NCI-H2107 (cell line): Measurements from ENCODE around the gene ANKRD65.
"Not testable (repeated sequence)": the region's sequence is repeated elsewhere in the genome, so short reads cannot be mapped to it uniquely, and the experiment has no call there.

Experiments used
- DNase-seq: peaks from one replicate; lab custom pipeline; 2025; lab: John Stamatoyannopoulos, UW

The ANKRD65 gene

DNA sequence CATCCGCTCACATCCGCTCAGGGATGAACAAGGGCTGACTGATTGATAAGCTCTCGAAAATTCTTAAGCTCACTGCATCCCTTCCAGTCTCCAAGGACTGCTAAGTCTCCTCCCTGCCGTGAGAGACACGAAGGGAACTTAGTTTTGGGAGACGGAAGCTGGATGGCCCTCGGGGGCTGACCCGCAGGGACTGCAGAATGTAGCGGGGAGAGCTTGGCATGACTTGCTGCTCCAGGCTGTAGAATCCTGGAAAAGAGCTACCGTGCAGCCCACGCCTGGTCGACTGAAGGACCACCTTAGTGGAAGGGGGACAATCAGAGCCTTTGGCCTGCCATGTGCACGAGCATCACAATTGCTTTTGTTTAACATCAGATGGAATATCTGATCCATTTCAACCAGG lies 5.3 kb downstream of the ANKRD65 start:
- no peak for DNase-seq

DNA sequence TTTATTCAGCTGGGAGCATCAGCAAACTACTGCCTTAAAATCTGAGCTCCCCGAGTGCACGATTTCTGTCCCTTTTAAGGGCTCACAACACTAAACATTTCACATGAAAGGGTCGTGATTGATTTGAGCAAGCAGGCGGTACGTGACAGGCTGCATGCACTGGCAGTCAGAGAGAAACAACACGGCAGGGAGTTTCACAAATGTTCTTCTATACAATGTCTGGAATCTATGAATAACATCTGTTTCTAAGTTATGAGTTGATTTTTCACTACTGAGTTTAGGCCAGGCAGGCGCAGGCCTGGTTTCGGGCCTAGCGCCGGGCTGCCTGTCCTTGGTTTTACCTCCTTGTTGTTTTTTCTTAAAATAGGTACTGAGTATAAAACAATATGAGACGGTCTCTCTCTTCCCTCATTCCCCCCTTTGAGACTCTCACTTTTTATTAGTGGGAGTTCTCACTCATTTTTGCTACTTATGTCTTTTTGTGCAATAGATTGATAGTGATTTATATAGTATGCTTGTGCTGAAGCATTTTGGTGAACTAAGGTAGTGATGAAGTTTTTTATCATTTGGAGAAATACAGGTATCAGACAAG lies 8.7 kb downstream of the ANKRD65 start:
- not testable (repeated sequence) for DNase-seq

DNA sequence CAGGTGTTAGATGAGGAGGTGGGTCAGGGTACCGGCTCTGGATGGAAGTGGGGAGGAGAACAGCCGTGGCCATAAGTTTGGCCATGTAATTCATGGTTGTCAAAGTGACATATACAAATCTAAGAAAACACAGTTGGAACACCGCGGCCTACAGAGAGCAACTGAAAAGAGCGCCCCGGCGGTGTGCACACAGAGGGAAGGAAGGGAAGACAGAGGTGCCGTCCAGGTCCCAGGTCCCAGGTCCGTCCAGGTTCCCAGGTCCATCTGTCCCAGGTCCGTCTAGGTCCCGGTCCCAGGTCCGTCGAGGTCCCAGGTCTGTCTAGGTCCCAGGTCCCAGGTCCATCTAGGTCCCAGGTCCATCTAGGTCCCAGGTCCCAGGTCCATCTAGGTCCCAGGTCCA lies 9.4 kb downstream of the ANKRD65 start:
- no peak for DNase-seq

DNA sequence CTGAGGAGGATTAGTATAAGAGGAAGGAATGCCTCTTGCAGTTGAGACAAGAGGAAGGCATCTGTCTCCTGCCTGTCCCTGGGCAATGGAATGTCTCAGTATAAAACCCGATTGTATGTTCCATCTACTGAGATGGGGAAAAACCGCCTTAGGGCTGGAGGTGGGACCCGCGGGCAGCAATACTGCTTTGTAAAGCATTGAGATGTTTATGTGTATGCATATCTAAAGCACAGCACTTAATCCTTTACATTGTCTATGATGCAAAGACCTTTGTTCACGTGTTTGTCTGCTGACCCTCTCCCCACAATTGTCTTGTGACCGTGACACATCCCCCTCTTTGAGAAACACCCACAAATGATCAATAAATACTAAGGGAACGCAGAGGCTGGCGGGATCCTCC lies 10.8 kb downstream of the ANKRD65 start:
- not testable (repeated sequence) for DNase-seq

DNA sequence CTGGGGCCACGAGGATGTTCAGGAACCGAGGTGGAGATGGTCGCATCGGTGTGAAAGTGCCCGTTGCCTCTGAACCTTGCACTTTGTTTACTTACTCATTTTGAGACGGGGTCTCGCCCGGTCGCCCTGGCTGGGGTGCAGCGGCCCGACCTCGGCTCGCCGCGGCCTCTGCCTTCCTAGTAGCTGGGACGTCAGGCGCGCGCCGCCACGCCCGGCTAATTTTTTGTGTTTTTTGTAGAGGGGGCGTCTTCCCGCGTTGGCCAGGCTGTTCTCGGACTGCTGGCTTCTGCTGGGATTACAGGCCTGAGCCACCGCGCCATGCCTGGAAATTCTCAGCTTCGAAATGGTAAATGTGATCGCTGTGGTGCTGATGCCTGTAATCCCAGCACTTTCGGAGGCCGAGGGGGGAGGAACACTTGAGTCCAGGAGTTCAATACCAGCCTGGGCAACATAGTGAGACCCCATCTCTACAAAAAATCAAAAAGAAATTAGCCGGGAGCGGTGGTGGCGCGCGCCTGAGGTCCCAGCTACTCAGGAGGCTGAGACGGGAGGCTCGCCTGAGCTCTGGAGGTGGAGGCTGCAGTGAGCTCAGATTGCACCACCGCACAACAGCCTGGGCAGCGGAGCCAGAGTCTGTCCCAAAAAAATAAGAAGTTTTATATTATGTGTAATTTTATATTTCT lies 13.3 kb downstream of the ANKRD65 start:
- no peak for DNase-seq

DNA sequence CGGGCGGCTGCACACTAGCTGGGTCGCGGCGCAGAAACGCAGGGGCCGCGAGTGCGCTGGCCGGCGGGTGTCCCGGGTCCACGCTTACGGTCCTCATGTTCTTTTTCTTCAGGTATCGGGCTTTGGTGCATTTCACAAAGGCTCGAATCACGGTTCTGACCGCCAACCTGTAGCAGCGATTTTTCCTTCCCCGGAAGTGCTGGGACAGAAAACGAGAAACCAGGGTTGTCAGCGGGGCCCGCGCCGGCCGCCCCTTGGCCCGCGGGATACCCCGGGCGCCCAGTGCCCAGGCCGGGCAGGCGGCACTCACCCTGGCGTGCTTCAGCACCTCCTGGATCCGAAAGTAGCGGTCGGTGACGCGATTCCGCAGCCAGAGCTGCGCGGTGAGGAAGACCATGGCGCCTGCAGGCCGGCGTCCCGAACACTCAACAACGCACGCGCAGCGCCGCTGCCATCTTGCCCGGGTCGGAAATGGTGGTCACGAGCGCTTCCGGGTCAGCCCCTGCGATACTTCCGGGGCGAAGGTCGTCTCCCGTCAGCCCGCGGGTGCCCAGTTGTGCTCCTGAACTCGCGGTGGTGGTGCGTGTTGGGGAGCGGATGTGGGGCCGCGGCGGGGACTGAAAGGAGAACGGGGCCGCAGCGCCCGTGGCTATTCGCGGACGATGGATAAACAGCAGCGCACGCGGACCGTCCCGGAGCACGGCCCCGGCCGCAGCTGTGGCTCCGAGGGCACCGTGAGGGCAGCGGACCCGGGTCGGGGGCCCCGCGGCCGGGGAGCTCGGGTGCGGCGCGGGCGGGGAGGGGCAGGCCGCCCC lies 14.0 kb downstream of the ANKRD65 start, which contains the start of gene MRPL20:
Gene MRPL20 (minus strand): TSS at position 473 of the 815 bp plus-strand sequence. CDS start 76 bp downstream, at position 397.
- peak; percentile 21 for DNase-seq

DNA sequence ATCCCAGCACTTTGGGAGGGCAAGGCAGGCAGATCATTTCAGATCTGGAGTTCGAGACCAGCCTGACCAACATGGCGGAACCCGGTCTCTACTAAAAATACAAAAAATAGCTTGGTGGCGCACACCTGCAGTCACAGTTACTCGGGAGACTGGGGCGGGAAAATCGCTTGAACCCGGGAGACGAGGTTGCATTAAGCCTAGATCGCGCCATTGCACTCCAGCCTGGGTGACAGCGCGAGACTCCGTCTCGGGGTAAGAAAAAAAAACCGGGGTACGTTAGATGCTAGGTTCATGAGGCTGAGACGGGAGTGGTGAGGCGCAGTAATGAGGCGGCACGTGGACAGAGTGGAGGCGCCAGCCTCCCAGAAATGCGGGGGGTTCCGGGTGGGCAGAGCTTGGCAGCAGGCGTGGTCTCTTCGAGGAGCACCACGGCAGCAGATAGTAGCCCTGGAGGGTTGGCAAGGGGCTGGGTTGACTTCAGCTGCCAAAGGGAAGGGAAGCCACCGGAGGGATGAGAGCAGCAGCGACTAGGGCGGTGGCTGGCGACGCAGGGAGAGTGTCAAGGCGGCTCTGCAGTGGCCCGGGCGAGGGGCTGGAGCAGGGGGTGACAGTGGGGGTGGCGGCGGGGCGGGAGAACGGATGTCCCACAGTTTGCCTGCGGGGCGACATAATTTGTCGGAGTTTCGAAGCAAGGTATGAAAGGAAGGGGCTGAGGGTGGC lies 14.8 kb downstream of the ANKRD65 start:
- DNase-seq: no peak

DNA sequence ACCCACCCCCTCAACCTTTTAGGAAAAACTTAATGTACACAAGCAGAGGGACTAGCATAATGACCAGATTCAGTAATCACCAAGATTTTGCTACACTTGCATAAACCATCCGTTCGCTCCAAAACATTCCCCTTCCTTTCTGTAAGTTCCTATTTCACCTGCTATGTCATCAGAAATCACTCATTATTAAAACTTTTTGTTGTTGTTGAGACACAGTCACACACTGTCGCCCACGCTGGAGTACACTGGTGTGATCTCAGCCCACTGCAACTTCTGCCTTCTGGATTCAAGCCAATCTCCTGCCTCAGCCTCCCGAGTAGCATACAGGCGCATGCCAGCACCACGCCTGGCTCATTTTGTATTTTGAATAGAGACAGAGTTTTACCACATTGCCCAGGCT lies 17.4 kb downstream of the ANKRD65 start:
- DNase-seq: no peak

DNA sequence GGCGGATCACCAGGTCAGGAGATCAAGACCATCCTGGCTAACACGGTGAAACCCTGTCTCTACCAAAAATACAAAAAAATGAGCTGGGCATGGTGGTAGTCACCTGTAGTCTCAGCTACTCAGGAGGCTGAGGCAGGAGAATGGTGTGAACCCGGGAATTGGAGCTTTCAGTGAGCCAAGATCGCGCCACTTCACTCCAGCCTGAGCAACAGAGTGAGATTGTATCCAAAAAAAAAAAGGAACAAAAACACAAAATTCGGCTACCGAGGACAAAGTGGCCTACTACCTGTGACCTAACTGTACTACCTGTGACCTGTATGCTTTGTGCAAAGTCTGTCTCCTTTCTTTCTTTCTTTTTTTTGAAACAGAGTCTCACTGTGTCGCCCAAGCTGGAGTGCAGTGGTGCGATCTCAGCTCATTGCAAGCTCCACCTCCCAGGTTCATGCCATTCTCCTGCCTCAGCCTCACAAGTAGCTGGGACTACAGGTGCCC lies 18.1 kb downstream of the ANKRD65 start:
- DNase-seq: not testable (repeated sequence)

DNA sequence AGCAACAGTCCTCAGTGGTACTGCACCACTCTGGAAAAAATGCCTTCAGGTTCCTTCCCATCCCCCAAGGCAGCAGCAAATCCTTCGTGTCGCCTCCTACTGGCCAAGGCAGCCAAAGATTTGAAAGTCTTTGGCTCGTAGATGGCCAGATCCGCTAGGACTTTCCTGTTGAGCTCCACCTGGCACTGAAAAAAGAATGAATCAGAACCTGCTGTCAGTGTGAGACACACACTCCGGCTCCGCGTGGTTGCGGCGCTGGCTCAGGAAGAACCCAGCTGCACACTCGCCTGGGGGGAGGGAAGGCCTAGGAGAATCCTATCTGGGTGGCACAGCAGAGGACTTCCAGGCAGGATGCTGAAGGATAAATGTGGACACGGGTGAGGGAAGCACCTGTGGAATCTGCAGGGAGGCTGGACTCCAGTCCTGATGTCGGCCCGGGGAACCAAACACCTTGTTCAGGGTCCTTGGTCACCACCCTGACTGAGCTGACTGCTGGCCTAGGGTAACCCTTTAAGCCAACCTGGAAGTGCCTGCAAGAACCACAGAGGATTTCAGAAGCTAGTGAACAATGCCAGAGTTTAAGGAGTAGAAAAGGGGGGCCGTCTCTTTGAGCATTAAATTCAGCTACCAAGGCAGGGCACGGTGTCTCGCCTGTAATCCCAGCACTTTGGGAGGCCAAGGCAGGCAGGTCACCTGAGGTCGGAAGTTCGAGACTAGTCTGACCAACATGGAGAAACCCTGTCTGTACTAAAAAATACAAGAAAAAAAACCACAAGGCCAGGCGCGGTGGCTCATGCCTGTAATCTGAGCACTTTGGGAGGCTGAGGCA lies 18.8 kb downstream of the ANKRD65 start:
- DNase-seq: no peak

DNA sequence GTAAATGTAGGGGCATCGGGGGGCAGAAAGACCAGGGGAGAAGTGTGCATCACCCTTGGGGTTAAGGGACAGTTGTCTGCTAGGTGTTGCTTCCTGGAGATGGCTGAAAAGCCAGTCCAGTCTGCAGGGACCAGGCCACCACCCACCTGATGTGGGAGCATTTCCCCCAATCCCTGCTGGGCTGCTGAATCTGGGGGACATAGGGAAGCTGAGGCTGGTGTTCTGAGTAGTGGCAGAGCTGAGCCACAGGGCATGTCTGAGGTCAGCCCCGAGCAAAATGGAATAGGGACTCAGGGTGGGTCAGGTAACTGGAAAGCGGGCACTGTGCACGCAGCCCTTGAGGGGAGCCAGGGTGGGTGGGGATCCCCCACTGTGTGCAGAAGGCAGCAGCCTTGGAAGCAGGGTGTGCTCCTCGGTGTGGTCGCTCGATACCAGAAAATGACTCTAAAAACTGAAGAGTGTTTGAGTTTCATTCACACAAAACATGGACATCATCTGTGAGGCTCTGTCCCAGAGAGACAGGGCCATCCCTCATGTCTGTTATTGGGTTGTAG lies 19.5 kb downstream of the ANKRD65 start:
- no peak for DNase-seq

DNA sequence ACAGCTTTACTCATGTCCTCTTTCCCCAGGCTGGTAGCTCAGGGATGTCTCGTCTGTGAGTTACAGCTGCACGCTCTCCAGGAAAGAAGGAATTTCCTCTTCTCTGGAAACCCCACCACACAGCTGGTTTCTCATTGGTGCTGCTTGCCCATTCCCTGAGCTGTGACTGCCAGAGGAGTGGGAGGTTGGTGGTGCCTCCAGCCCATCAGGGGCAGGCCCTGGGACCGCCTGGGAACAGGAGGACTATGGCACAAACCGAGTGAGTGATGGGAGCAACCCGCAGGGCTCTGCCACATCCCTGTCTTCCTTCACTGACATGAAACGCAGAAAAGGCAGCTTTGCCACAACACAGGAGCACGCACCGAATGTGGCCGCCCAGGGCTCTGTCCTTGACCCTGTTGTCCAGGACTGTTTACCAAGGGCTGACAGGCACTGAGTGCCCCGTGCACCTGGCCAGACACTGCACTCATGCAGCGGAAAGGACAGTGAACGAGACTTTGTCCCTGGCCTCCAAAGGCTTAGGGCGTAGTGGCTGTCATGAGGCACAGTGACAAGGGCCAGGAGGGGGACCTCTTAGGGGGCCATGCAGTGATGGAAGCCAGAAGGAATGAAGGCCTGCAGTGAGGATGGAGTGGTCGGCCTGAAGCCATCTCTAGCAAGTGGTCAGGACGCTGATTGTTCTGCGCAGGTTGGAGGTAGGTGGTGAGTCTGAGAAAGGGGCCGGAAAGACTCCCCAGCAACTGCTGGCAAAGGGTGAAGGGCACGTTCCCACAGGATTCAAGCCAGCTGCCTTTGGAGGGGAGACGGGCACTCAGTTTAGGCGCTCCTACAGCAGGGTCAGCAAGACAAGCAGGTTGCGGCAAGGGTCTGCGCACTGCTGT lies 20.3 kb downstream of the ANKRD65 start:
- no peak for DNase-seq

DNA sequence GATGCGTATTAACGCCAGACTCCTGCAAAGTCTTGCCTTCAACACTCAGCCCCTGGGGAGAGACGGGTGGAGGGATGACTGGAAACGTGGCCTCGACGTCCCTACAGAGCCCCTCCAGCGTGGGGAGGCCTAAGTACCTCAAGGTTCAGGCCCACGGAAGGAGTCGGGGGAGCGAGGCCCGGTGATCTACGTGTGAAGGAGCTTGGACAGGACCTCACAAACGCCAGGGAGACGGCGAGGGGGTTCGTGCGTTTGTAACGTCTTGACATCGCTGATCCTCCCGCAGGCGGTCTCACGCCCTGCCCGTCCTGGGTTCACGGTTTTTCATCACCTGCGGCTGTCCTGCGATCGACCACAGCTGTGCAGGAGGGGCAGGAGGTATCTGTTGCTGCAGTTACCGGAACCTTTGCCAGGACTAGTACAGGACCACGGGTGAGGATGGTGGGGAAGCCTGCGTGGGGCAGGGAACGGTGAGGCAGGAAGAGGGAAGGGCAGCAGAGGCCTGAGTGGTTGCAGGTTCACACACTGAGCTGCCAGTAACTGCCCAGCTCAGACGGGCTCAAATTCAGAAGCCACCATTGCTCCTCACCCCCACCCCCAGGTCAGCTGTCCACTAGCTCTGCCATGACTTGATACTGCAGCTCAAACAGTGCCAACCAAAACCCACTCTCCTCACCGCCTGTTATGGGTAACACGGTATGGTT lies 21.1 kb downstream of the ANKRD65 start:
- no peak for DNase-seq

DNA sequence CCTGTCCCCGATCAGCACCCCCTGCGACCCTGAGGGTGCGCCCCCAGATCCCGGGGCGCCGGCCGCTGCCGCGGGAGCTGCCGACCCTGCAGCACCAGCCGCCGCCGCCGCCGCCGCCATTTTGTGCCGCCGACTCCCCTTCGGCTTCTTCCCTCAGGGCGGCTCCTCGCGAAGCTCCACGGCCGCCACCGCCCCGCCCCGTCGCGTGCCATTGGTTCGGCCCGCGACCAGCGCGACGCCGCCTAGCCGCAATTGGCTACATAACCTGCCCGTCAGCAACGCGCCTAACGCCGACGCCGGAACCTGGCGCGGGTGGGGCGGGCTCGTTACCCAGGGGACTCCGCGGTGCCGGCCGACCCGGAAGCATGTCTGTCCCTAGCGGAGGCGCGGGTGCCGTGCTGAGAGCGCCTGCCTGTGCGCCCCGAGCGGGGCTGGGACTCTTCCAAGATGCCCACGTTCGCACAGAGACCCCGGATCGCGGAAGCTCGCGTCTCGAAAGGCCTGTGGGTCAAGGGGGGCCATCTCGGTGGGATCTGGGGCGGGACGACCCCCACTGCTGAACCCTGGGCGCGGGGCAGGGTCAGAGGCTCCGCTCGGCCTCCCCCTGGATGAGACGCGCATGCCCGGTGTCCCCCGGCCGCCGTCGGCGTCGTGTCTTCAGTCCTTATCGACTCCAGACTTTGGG lies 21.7 kb downstream of the ANKRD65 start, which contains the start of gene CCNL2:
Gene CCNL2 (minus strand): TSS at position 149 of the 685 bp plus-strand sequence. CDS start 29 bp downstream, at position 120.
- peak; percentile 14 for DNase-seq

DNA sequence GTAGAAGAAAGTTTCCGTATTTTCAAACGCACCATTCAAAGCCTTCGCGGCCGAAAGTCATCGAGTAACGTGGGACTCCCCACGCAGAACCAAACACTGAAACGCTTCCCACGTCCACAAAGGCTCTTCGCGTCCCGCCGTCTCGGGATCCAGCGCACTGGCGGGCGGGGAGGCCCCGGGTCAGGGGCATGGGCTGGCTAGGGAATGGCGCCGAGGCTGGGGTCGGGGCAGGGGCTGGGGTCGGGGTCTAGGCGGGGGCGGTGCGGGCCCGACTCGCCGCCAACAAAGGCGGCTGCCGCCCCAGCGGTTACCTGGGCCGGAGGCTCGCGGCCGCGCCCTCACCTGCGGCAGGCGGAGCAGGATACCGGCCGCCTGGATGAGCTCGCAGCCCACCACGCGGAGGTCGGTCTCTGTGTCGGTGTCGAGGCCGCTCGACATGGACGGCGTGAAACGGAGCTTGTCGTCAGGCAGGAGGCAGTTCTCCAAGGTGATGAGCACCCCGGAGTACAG lies 22.3 kb downstream of the ANKRD65 start:
- no peak for DNase-seq

DNA sequence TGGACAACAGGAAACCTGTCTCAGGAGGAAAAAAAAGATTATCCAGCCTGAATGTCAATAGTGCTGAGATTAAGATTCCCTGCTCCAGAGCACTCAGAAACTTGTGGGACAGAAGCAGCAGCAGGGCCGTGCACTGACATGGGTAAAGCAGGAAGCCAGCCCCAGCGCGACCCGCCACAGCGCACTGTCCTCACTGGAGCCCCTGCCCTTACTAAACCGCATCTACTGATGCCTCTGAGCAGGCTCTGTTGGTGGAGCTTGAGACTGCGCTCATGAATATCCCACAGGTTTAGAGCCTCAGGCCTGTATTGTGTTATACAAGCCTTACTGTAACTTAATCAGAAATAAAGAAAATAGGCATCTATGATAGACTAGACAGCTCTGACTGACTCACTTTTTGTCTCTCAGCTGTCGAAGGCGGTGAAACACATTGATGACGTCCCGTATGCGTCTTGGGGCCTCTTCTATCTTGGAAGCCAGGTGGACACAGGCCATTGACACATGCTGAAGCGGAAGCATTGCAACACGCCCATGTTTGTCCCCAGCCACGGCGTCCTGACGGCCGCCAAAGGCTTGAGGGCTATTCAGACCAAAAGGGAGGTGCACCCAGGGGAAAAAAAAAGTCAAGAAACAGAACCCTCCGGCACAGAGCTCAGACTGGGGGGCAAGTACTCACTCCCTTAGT lies 23.1 kb downstream of the ANKRD65 start:
- no peak for DNase-seq

DNA sequence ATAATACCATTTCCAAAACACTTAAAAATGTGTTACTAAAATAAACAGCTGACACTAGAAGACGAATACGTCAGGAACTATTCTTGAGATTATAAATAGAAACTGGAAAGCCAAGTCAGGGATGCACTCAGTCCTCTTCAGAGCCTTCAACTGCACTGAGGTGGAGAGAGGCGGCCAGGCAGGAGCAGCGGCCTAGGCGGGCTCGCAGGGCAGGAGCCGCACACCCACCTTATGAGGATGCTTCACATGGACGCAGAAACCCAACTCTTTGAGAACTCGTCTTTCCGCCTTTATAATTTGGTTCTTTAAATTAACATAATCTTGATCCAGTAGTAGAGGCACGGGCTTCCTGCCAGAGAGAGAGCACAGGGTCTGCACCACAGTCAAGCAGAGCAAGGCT lies 25.9 kb downstream of the ANKRD65 start:
- no peak for DNase-seq

DNA sequence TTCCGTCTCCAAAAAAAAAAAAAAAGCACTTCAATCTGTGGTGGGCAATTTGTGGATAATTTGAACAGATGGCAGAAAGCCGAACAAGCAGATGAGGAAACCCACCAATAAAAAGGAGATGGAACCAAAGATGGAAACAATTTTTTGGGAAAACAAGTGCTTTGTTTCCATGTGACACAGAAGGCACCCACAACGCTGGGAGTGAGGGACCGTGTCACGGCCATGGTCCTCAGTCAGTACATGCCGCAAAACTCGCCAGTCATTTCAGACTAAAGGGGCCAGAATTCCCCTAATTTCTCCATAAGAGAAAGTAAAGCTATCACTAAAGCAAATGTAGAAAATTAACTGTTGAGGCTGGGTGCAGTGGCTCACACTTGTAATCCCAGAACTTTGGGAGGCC lies 27.0 kb downstream of the ANKRD65 start:
- no peak for DNase-seq
